Measurements from ENCODE around the gene CD244.
"Not testable (repeated sequence)": the region's sequence is repeated elsewhere in the genome, so short reads cannot be mapped to it uniquely, and the experiment has no call there.

Gene CD244

GRCh38 chr1:160904783-160905616 lies 42.3 kb upstream of the CD244 start:
- DNase-seq (ENCODE audit: low spot score): no peak
- no peak for TF ChIP-seq CTCF (IDR thresholded peaks at IDR 0.05; ENCODE audit: borderline replicate concordance, control extremely low read depth, extremely low read depth, insufficient read depth, missing control alignments)
- in situ Hi-C loops (cut with MboI; ENCODE audit: low sequenced_read_pairs, unreplicated experiment): no loop called here

GRCh38 chr1:160902251-160902650 lies 39.6 kb upstream of the CD244 start:
- in situ Hi-C loops (cut with MboI; ENCODE audit: low sequenced_read_pairs, unreplicated experiment); DNase-seq (ENCODE audit: low spot score): not testable (repeated sequence)

- no peak for DNase-seq (ENCODE audit: low spot score)
- no peak for TF ChIP-seq CTCF (IDR thresholded peaks at IDR 0.05; ENCODE audit: borderline replicate concordance, control extremely low read depth, extremely low read depth, insufficient read depth, missing control alignments)
- in situ Hi-C loops (cut with MboI; ENCODE audit: low sequenced_read_pairs, unreplicated experiment): no loop called here
These were observed 39.1 kb upstream of the CD244 start for GRCh38 chr1:160901768-160902167.

GRCh38 chr1:160900683-160901082 lies 38.0 kb upstream of the CD244 start:
- DNase-seq (ENCODE audit: low spot score); in situ Hi-C loops (cut with MboI; ENCODE audit: low sequenced_read_pairs, unreplicated experiment): not testable (repeated sequence)

- DNase-seq (ENCODE audit: low spot score); in situ Hi-C loops (cut with MboI; ENCODE audit: low sequenced_read_pairs, unreplicated experiment): not testable (repeated sequence)
These were observed 31.9 kb upstream of the CD244 start for GRCh38 chr1:160894368-160895135.

GRCh38 chr1:160891474-160891873 lies 28.8 kb upstream of the CD244 start:
- TF ChIP-seq CTCF (IDR thresholded peaks at IDR 0.05; ENCODE audit: borderline replicate concordance, control extremely low read depth, extremely low read depth, insufficient read depth, missing control alignments): no peak
- DNase-seq (ENCODE audit: low spot score): no peak
- in situ Hi-C loops (cut with MboI; ENCODE audit: low sequenced_read_pairs, unreplicated experiment): no loop called here

- DNase-seq (ENCODE audit: low spot score): no peak
- in situ Hi-C loops (cut with MboI; ENCODE audit: low sequenced_read_pairs, unreplicated experiment): no loop called here
- TF ChIP-seq CTCF (IDR thresholded peaks at IDR 0.05; ENCODE audit: borderline replicate concordance, control extremely low read depth, extremely low read depth, insufficient read depth, missing control alignments): no peak
These were observed 26.2 kb upstream of the CD244 start for GRCh38 chr1:160888926-160889325.

GRCh38 chr1:160887071-160887470 lies 24.4 kb upstream of the CD244 start:
- DNase-seq (ENCODE audit: low spot score): no peak
- no peak for TF ChIP-seq CTCF (IDR thresholded peaks at IDR 0.05; ENCODE audit: borderline replicate concordance, control extremely low read depth, extremely low read depth, insufficient read depth, missing control alignments)
- in situ Hi-C loops (cut with MboI; ENCODE audit: low sequenced_read_pairs, unreplicated experiment): no loop called here
